WTC11 (cell line): ENCODE measurements around the gene SMIM24. TPM values are rescaled to one million over a fixed set of nuclear protein-coding genes. Genes with fewer than 3 reads are reported as not detected.
A peak's percentile ranks its signal among the peaks of the same experiment; 100 is the strongest.

Source experiments
- ATF1 ChIP-seq: sonication (generic); formaldehyde crosslinking; IDR thresholded peaks from 2 replicates; pipeline ENCODE4 v1.8.1; 2023; ENCODE audit warnings: mild to moderate bottlenecking, moderate library complexity, missing genetic modification reagents
- CBFB ChIP-seq: sonication (generic); formaldehyde crosslinking; IDR thresholded peaks from 2 replicates; pipeline ENCODE4 v1.8.1; 2022; ENCODE audit warnings: mild to moderate bottlenecking, low read depth, missing genetic modification reagents
- CREB1 ChIP-seq: sonication (generic); formaldehyde crosslinking; IDR thresholded peaks from 2 replicates; pipeline ENCODE4 v1.8.0; 2023; ENCODE audit warnings: mild to moderate bottlenecking, missing genetic modification reagents
- FOXK1 ChIP-seq: sonication (generic); formaldehyde crosslinking; IDR thresholded peaks from 2 replicates; pipeline ENCODE4 v1.8.0; 2022; ENCODE audit warnings: mild to moderate bottlenecking, moderate library complexity, missing genetic modification reagents
- GTF2I ChIP-seq: fragments of 250-450 bp; sonication (Bioruptor Pico); conservative IDR thresholded peaks from 2 replicates; pipeline ENCODE4 v1.4.0; 2021; ENCODE audit warnings: mild to moderate bottlenecking
- JAZF1 ChIP-seq: fragments of 250-450 bp; sonication (Bioruptor Pico); IDR thresholded peaks from 2 replicates; pipeline ENCODE4 v1.9.0; 2021; ENCODE audit warnings: moderate library complexity, mild to moderate bottlenecking, inconsistent platforms
- JUN ChIP-seq: sonication (generic); formaldehyde crosslinking; IDR thresholded peaks from 2 replicates; pipeline ENCODE4 v1.8.0; 2023; ENCODE audit warnings: mild to moderate bottlenecking, missing genetic modification reagents
- MYBL2 ChIP-seq: sonication (generic); formaldehyde crosslinking; IDR thresholded peaks from 2 replicates; pipeline ENCODE4 v1.8.1; 2023; ENCODE audit warnings: mild to moderate bottlenecking, moderate library complexity, missing genetic modification reagents
- NFATC4 ChIP-seq: fragments of 250-450 bp; sonication (Bioruptor Pico); IDR thresholded peaks from 2 replicates; pipeline ENCODE4 v1.9.0; 2021; ENCODE audit warnings: mild to moderate bottlenecking
- NR1H2 ChIP-seq: sonication (generic); formaldehyde crosslinking; IDR thresholded peaks from 2 replicates; pipeline ENCODE4 v1.9.0; 2021; ENCODE audit warnings: mild to moderate bottlenecking, moderate library complexity, missing genetic modification reagents
- SP1 ChIP-seq: sonication (generic); formaldehyde crosslinking; conservative IDR thresholded peaks from 2 replicates; pipeline ENCODE4 v1.8.1; 2022; ENCODE audit warnings: missing genetic modification reagents
- TP53 ChIP-seq: sonication (generic); formaldehyde crosslinking; IDR thresholded peaks from 2 replicates; pipeline ENCODE4 v1.8.1; 2023; ENCODE audit warnings: mild to moderate bottlenecking, missing genetic modification reagents
- ZNF138 ChIP-seq: sonication (generic); formaldehyde crosslinking; conservative IDR thresholded peaks from 2 replicates; pipeline ENCODE4 v1.8.1; 2022; ENCODE audit warnings: mild to moderate bottlenecking, moderate library complexity, missing genetic modification reagents
- ZNF263 ChIP-seq: sonication (generic); formaldehyde crosslinking; IDR thresholded peaks from 2 replicates; pipeline ENCODE4 v1.8.1; 2022; ENCODE audit warnings: low read depth, mild to moderate bottlenecking, moderate library complexity, missing genetic modification reagents
- ZNF671 ChIP-seq: fragments of 250-450 bp; sonication (Bioruptor Pico); IDR thresholded peaks from 2 replicates; pipeline ENCODE4 v1.8.0; 2021; ENCODE audit warnings: mild to moderate bottlenecking
- total RNA-seq: library from RNA; stranded (reverse); gene quantifications from 3 replicates; pipeline ENCODE4 v1.2.3, GENCODE V29; 2021
- TF ChIP-seq, protein P1 (sequence below): fragments of 250-450 bp; sonication (Bioruptor Pico); IDR thresholded peaks from 2 replicates; pipeline ENCODE4 v1.9.0; 2021; ENCODE audit warnings: mild to moderate bottlenecking, borderline replicate concordance
- TF ChIP-seq, protein P2 (sequence below): sonication (generic); formaldehyde crosslinking; IDR thresholded peaks from 2 replicates; pipeline ENCODE4 v1.8.0; 2022; ENCODE audit warnings: mild to moderate bottlenecking, missing genetic modification reagents
- TF ChIP-seq, protein P3 (sequence below): sonication (generic); formaldehyde crosslinking; IDR thresholded peaks from 2 replicates; pipeline ENCODE4 v1.8.1; 2022; ENCODE audit warnings: low read depth, missing genetic modification reagents, borderline replicate concordance
- TF ChIP-seq, protein P4 (sequence below): fragments of 250-450 bp; sonication (Bioruptor Pico); IDR thresholded peaks from 2 replicates; pipeline ENCODE4 v1.9.0; 2021; ENCODE audit warnings: moderate library complexity, mild to moderate bottlenecking, inconsistent platforms, borderline replicate concordance
- TF ChIP-seq, protein P5 (sequence below): fragments of 200-600 bp; IDR thresholded peaks from 2 replicates; pipeline ENCODE4 v1.8.0; 2022; ENCODE audit warnings: antibody characterized with exemption
- TF ChIP-seq, protein P6 (sequence below): fragments of 250-450 bp; sonication (Bioruptor Pico); IDR thresholded peaks from 2 replicates; pipeline ENCODE4 v1.8.0; 2021; ENCODE audit warnings: mild to moderate bottlenecking
- TF ChIP-seq, protein P7 (sequence below): sonication (generic); formaldehyde crosslinking; IDR thresholded peaks from 2 replicates; pipeline ENCODE4 v1.8.0; 2022; ENCODE audit warnings: mild to moderate bottlenecking, missing genetic modification reagents
- TF ChIP-seq, protein P8 (sequence below): fragments of 250-450 bp; sonication (Bioruptor Pico); IDR thresholded peaks from 2 replicates; pipeline ENCODE4 v1.9.0; 2021; ENCODE audit warnings: mild to moderate bottlenecking

SMIM24 gene
- total RNA-seq, 1 experiment from 2014 or later = 2.8 TPM

DNA sequence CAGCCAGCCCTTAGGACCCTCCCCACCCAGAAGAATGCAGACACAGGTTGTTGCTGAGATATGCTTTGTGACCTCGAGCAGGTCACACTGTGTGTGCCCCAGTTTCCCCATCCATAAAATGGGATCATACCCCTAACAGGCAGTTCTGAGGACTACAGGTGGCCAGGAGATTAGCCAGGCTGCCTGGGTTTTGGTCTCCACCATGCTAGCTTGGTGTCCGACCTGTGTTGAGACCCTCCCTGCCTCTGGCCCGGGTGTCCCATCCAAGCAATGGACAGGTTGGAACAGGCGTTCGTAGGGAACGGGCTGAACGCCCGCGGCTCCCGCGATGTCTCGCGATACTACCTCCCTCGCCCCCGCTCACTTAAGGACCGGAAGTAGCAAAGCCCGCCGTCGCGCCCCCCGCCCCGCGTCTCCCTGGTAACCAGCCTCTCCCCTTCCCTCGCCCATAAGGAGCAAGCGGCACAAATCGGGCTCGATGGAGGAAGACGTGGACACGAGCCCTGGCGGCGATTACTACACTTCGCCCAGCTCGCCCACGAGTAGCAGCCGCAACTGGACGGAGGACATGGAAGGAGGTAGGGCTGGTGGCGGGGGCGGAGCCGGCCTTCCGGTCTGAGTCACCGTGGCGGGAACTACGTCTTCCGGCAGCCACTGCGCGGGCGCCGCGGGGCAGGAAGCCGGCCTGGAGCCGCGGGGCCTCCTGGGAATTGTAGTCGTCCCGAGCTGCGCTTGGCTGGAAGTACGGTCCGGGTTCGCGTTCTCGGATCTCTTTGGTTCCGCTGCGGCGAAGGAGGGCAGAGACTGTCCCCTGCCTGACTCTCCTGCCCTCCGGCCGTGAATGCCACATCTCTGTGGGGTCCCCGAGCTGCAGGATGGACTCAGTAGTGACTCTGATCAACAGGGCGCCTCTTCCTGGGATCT, 45.4 kb downstream of the SMIM24 start (continued):
- TF ChIP-seq, protein P1, sequence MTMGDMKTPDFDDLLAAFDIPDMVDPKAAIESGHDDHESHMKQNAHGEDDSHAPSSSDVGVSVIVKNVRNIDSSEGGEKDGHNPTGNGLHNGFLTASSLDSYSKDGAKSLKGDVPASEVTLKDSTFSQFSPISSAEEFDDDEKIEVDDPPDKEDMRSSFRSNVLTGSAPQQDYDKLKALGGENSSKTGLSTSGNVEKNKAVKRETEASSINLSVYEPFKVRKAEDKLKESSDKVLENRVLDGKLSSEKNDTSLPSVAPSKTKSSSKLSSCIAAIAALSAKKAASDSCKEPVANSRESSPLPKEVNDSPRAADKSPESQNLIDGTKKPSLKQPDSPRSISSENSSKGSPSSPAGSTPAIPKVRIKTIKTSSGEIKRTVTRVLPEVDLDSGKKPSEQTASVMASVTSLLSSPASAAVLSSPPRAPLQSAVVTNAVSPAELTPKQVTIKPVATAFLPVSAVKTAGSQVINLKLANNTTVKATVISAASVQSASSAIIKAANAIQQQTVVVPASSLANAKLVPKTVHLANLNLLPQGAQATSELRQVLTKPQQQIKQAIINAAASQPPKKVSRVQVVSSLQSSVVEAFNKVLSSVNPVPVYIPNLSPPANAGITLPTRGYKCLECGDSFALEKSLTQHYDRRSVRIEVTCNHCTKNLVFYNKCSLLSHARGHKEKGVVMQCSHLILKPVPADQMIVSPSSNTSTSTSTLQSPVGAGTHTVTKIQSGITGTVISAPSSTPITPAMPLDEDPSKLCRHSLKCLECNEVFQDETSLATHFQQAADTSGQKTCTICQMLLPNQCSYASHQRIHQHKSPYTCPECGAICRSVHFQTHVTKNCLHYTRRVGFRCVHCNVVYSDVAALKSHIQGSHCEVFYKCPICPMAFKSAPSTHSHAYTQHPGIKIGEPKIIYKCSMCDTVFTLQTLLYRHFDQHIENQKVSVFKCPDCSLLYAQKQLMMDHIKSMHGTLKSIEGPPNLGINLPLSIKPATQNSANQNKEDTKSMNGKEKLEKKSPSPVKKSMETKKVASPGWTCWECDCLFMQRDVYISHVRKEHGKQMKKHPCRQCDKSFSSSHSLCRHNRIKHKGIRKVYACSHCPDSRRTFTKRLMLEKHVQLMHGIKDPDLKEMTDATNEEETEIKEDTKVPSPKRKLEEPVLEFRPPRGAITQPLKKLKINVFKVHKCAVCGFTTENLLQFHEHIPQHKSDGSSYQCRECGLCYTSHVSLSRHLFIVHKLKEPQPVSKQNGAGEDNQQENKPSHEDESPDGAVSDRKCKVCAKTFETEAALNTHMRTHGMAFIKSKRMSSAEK (CRISPR knock-in tag) = no peak
- TF ChIP-seq JUN = no peak
- no peak for TF ChIP-seq CBFB (CRISPR knock-in tag)
- TF ChIP-seq, protein P2, sequence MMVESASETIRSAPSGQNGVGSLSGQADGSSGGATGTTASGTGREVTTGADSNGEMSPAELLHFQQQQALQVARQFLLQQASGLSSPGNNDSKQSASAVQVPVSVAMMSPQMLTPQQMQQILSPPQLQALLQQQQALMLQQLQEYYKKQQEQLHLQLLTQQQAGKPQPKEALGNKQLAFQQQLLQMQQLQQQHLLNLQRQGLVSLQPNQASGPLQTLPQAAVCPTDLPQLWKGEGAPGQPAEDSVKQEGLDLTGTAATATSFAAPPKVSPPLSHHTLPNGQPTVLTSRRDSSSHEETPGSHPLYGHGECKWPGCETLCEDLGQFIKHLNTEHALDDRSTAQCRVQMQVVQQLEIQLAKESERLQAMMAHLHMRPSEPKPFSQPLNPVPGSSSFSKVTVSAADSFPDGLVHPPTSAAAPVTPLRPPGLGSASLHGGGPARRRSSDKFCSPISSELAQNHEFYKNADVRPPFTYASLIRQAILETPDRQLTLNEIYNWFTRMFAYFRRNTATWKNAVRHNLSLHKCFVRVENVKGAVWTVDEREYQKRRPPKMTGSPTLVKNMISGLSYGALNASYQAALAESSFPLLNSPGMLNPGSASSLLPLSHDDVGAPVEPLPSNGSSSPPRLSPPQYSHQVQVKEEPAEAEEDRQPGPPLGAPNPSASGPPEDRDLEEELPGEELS (CRISPR knock-in tag) = no peak; the same call in none of the 2 replicates
- TF ChIP-seq, protein P3, sequence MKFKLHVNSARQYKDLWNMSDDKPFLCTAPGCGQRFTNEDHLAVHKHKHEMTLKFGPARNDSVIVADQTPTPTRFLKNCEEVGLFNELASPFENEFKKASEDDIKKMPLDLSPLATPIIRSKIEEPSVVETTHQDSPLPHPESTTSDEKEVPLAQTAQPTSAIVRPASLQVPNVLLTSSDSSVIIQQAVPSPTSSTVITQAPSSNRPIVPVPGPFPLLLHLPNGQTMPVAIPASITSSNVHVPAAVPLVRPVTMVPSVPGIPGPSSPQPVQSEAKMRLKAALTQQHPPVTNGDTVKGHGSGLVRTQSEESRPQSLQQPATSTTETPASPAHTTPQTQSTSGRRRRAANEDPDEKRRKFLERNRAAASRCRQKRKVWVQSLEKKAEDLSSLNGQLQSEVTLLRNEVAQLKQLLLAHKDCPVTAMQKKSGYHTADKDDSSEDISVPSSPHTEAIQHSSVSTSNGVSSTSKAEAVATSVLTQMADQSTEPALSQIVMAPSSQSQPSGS (CRISPR knock-in tag) = no peak
- TF ChIP-seq GTF2I (CRISPR knock-in tag) = peak; percentile 85
- TF ChIP-seq, protein P4, sequence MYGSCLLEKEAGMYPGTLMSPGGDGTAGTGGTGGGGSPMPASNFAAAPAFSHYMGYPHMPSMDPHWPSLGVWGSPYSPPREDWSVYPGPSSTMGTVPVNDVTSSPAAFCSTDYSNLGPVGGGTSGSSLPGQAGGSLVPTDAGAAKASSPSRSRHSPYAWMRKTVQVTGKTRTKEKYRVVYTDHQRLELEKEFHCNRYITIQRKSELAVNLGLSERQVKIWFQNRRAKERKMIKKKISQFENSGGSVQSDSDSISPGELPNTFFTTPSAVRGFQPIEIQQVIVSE = no peak
- TF ChIP-seq, protein P5, sequence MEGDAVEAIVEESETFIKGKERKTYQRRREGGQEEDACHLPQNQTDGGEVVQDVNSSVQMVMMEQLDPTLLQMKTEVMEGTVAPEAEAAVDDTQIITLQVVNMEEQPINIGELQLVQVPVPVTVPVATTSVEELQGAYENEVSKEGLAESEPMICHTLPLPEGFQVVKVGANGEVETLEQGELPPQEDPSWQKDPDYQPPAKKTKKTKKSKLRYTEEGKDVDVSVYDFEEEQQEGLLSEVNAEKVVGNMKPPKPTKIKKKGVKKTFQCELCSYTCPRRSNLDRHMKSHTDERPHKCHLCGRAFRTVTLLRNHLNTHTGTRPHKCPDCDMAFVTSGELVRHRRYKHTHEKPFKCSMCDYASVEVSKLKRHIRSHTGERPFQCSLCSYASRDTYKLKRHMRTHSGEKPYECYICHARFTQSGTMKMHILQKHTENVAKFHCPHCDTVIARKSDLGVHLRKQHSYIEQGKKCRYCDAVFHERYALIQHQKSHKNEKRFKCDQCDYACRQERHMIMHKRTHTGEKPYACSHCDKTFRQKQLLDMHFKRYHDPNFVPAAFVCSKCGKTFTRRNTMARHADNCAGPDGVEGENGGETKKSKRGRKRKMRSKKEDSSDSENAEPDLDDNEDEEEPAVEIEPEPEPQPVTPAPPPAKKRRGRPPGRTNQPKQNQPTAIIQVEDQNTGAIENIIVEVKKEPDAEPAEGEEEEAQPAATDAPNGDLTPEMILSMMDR = no peak
- TF ChIP-seq TP53 (CRISPR knock-in tag) = no peak
- TF ChIP-seq ZNF138 (CRISPR knock-in tag) = no peak
- TF ChIP-seq MYBL2 (CRISPR knock-in tag) = peak; percentile 50; the same call in 1 of the 2 replicates
- 0 out of 2 replicates have a peak, but pooled peaks have one; percentile 59 for TF ChIP-seq ZNF671 (CRISPR knock-in tag)
- TF ChIP-seq CREB1 (CRISPR knock-in tag) = no peak
- TF ChIP-seq SP1 (CRISPR knock-in tag) = peak; percentile 69
- TF ChIP-seq ZNF263 (CRISPR knock-in tag) = no peak
- no peak for TF ChIP-seq JAZF1 (CRISPR knock-in tag)
- TF ChIP-seq, protein P6, sequence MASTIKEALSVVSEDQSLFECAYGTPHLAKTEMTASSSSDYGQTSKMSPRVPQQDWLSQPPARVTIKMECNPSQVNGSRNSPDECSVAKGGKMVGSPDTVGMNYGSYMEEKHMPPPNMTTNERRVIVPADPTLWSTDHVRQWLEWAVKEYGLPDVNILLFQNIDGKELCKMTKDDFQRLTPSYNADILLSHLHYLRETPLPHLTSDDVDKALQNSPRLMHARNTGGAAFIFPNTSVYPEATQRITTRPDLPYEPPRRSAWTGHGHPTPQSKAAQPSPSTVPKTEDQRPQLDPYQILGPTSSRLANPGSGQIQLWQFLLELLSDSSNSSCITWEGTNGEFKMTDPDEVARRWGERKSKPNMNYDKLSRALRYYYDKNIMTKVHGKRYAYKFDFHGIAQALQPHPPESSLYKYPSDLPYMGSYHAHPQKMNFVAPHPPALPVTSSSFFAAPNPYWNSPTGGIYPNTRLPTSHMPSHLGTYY (CRISPR knock-in tag) = peak; percentile 48; the same call in 1 of the 2 replicates
- no peak for TF ChIP-seq NFATC4 (CRISPR knock-in tag)
- TF ChIP-seq, protein P7, sequence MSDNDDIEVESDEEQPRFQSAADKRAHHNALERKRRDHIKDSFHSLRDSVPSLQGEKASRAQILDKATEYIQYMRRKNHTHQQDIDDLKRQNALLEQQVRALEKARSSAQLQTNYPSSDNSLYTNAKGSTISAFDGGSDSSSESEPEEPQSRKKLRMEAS = peak; percentile 78
- TF ChIP-seq ATF1 (CRISPR knock-in tag) = no peak
- TF ChIP-seq, protein P8, sequence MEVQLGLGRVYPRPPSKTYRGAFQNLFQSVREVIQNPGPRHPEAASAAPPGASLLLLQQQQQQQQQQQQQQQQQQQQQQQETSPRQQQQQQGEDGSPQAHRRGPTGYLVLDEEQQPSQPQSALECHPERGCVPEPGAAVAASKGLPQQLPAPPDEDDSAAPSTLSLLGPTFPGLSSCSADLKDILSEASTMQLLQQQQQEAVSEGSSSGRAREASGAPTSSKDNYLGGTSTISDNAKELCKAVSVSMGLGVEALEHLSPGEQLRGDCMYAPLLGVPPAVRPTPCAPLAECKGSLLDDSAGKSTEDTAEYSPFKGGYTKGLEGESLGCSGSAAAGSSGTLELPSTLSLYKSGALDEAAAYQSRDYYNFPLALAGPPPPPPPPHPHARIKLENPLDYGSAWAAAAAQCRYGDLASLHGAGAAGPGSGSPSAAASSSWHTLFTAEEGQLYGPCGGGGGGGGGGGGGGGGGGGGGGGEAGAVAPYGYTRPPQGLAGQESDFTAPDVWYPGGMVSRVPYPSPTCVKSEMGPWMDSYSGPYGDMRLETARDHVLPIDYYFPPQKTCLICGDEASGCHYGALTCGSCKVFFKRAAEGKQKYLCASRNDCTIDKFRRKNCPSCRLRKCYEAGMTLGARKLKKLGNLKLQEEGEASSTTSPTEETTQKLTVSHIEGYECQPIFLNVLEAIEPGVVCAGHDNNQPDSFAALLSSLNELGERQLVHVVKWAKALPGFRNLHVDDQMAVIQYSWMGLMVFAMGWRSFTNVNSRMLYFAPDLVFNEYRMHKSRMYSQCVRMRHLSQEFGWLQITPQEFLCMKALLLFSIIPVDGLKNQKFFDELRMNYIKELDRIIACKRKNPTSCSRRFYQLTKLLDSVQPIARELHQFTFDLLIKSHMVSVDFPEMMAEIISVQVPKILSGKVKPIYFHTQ (CRISPR knock-in tag) = 0 out of 2 replicates have a peak, but pooled peaks have one; percentile 19
- no peak for TF ChIP-seq NR1H2 (CRISPR knock-in tag)
- peak; percentile 71 for TF ChIP-seq FOXK1 (CRISPR knock-in tag)
